HG03342 (cell line): ENCODE data around the gene NLRP6.

ENCODE experiments used
- ATAC-seq: cut with Tn5 transposase; IDR thresholded peaks from one replicate; pipeline ENCODE4 v1.9.1; 2021; ENCODE audit warnings: mild to moderate bottlenecking, moderate library complexity; ENCODE audit not compliant: unreplicated experiment

The NLRP6 gene

GRCh38 chr11:292211-293121 lies 14.3 kb downstream of the NLRP6 start:
- no peak for ATAC-seq

GRCh38 chr11:293271-293851 lies 15.2 kb downstream of the NLRP6 start:
- ATAC-seq, result no peak

- ATAC-seq, result no peak
Observed at GRCh38 chr11:293852-294661, 15.8 kb downstream of the NLRP6 start.

GRCh38 chr11:294780-295179 lies 16.6 kb downstream of the NLRP6 start:
- ATAC-seq, result no peak

GRCh38 chr11:295351-296170 lies 17.4 kb downstream of the NLRP6 start:
- ATAC-seq, result no peak

- ATAC-seq, result no peak
Observed at GRCh38 chr11:296171-297050, 18.2 kb downstream of the NLRP6 start.

- no peak for ATAC-seq
Observed at GRCh38 chr11:297051-297585, 18.9 kb downstream of the NLRP6 start.

- no peak for ATAC-seq
Observed at GRCh38 chr11:297586-298405, 19.6 kb downstream of the NLRP6 start.

- ATAC-seq, result no peak
Observed at GRCh38 chr11:298406-299065, 20.3 kb downstream of the NLRP6 start.

GRCh38 chr11:299081-299891 lies 21.1 kb downstream of the NLRP6 start, which contains the start of gene IFITM5:
Gene IFITM5 (minus strand): TSS chr11:299526. CDS start chr11:299490, 36 bp downstream.
- ATAC-seq, result no peak

- ATAC-seq, result no peak
Observed at GRCh38 chr11:299951-300735, 21.9 kb downstream of the NLRP6 start.

GRCh38 chr11:303363-303762 lies 25.2 kb downstream of the NLRP6 start:
- ATAC-seq, result no peak

- no peak for ATAC-seq
Observed at GRCh38 chr11:304061-304506, 25.9 kb downstream of the NLRP6 start.

- no peak for ATAC-seq
Observed at GRCh38 chr11:304915-305843, 27.0 kb downstream of the NLRP6 start.

GRCh38 chr11:305844-306211 lies 27.6 kb downstream of the NLRP6 start:
- ATAC-seq, result no peak
